Memory B cell (primary cell): ENCODE data around the gene SYNPO2.

Source experiments
- ATAC-seq: fragments of 150-1000 bp; cut with Tn5 transposase; 2 replicates; pipeline ENCODE4 v1.10.0; 2021; ENCODE audit warnings: low read depth, mild to moderate bottlenecking, moderate library complexity
- DNase-seq, 2 donors: peaks; one replicate each; pipeline ENCODE4 v3.0.0; 2022; ENCODE audit warnings: low spot score in 2 of 2
- H3K27ac Mint-ChIP-seq: one replicate; pipeline ENCODE4 v1.8.0; 2022; ENCODE audit warnings: mild to moderate bottlenecking, moderate library complexity, mixed read lengths
- H3K27me3 Mint-ChIP-seq: one replicate; pipeline ENCODE4 v1.8.0; 2022; ENCODE audit warnings: mixed read lengths
- H3K36me3 Mint-ChIP-seq: one replicate; pipeline ENCODE4 v1.8.0; 2022; ENCODE audit warnings: mild to moderate bottlenecking, mixed read lengths
- H3K4me1 Mint-ChIP-seq: one replicate; pipeline ENCODE4 v1.8.0; 2022; ENCODE audit warnings: mixed read lengths
- H3K4me3 Mint-ChIP-seq: one replicate; pipeline ENCODE4 v1.8.0; 2022; ENCODE audit warnings: mild to moderate bottlenecking, moderate library complexity, mixed read lengths
- H3K9me3 Mint-ChIP-seq: one replicate; pipeline ENCODE4 v1.8.0; 2022; ENCODE audit warnings: mixed read lengths

SYNPO2 gene

DNA sequence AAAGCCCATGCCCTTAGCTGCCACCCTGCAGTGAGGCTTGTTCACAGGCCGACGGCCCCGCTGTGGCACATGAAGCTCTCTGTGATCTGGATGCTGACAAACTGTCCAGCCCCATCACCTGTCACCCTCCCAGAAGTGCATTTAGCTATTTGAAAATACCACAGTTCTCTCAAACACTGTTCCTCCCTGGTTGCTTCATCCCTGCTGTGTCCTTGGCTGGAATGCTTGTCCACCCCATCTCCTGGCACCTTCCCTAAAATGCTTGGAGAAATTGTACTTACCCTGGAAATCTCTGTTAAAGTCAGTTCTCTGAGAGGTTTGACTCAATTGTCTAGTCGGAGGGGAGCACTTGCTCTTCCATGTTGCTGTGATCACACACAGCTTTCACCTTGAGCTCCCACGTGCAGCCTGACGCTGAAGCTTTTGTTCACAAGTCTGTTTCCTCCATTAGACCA is 10.1 kb downstream of the SYNPO2 start:
- H3K27ac Mint-ChIP-seq = no peak overlapping the region
- DNase-seq (no peak), ATAC-seq (no peak)
- H3K36me3 Mint-ChIP-seq = no peaks in the 10 kb centered on the region
- no peak overlapping the region for H3K4me3 Mint-ChIP-seq
- no peaks in the 10 kb centered on the region for H3K9me3 Mint-ChIP-seq
- no peaks in the 10 kb centered on the region for H3K27me3 Mint-ChIP-seq
- H3K4me1 Mint-ChIP-seq = no peaks in the 10 kb centered on the region

DNA sequence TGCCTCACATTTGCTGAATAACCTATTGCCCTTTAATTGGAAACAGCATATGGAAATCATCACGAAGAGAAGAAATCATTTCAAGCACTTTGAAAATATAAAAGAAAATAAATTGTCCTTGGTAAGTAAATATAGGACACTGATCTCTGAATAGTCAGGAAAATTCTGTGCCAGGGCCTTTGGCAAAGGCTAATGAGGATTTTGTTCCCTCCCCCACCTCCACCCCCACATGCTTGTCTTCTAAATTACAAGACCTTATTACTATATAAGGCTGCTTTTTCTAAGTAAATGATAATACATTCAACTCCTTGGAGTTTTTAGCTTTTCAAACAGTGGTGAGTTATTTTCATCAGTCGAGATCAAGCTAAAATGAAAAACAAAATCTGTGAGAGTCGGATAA is 15.8 kb downstream of the SYNPO2 start:
- ATAC-seq (no peak), DNase-seq (no peak)
- Mint-ChIP-seq H3K9me3 (no peaks in the 10 kb centered on the region), H3K4me1 (no peaks in the 10 kb centered on the region), H3K27me3 (peaks cover 6% of the 10 kb centered on the region), H3K36me3 (no peaks in the 10 kb centered on the region), H3K4me3 (no peak overlapping the region), H3K27ac (no peak overlapping the region)

DNA sequence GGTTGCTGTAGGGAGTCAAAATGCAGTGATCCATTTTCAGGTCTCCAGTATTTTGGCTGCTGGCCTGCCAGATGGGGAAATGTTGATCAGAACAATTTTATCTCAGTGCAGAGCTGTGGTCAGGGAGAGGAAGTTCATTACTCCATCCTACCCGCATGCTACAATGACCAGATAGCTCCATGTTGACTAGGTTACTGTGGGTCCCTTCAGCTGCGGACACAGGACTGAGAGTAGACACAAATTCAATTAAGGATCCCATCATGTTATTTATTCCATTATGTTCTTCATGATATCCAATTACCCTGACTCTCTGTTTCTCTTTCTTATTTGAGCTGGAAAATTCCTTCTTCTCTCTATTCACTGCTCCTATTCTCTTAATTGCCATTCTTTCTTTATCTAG is 16.3 kb downstream of the SYNPO2 start:
- Mint-ChIP-seq H3K9me3 (no peaks in the 10 kb centered on the region), H3K27ac (no peak overlapping the region), H3K4me1 (no peaks in the 10 kb centered on the region), H3K36me3 (no peaks in the 10 kb centered on the region), H3K27me3 (peaks cover 8% of the 10 kb centered on the region), H3K4me3 (no peak overlapping the region)
- no peak for ATAC-seq
- DNase-seq = no peak

DNA sequence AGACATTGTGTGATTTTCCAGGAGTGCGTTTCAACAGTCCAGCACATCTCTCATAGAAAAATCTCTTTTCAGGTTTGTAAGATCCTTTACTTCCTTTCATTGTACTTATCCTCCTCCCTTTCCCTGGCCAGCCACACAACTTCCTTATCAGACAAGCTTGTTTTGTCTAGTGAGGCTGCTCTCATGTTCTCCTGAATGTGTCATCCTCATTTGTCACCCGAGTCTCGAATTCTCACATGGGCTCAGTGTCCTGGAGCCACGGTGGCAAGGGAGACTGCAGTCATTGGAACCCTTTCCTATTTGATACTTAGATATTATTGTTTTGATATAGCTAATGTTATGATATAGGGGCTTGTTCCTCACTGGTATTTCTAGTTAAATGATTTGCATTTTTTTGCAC is 16.9 kb downstream of the SYNPO2 start:
- H3K4me1 Mint-ChIP-seq = no peaks in the 10 kb centered on the region
- H3K9me3 Mint-ChIP-seq = no peaks in the 10 kb centered on the region
- H3K27ac Mint-ChIP-seq = no peak overlapping the region
- ATAC-seq (no peak), DNase-seq (no peak)
- peaks cover 8% of the 10 kb centered on the region for H3K27me3 Mint-ChIP-seq
- H3K36me3 Mint-ChIP-seq = no peaks in the 10 kb centered on the region
- no peak overlapping the region for H3K4me3 Mint-ChIP-seq

DNA sequence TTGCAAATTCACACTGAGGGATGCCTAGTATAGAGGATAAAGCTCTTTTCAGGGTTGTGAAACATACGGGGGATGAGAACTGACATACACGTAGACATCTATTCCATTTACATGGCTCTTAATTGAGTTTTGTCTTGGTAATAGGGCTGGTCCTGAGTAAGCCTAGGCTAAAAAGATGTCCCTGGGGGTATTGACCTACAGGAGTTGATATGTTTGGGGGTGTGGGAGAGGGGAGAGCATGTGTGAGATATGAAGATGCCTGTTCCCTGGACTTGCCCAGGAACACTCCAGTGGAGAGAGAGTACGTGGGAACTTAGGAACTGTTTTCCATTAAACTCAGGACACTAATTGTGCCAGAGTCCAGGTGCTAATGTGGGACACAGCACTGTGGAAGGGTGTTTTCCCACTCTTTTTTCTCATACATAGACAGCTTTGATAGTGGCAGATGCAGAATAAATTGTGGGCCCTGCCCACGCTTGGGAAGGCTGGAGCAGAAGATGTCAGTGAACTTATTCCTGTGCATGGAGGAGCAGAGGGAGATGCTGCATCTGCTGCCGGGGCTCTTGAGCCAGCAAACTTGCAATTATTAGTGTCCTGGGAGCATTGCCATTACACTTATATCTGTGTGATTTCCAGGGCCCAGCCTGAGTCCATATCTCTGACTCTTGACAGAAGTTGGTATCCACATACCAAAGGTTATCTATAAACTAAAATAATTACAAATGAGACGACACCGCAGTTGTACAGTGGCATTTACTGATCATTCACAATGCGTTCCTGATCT is 20.7 kb downstream of the SYNPO2 start:
- H3K9me3 Mint-ChIP-seq = no peaks in the 10 kb centered on the region
- no peak overlapping the region for H3K4me3 Mint-ChIP-seq
- no peak for DNase-seq
- H3K36me3 Mint-ChIP-seq = no peaks in the 10 kb centered on the region
- no peak overlapping the region for H3K27ac Mint-ChIP-seq
- H3K4me1 Mint-ChIP-seq = no peaks in the 10 kb centered on the region
- ATAC-seq = no peak
- H3K27me3 Mint-ChIP-seq = peaks cover 11% of the 10 kb centered on the region

DNA sequence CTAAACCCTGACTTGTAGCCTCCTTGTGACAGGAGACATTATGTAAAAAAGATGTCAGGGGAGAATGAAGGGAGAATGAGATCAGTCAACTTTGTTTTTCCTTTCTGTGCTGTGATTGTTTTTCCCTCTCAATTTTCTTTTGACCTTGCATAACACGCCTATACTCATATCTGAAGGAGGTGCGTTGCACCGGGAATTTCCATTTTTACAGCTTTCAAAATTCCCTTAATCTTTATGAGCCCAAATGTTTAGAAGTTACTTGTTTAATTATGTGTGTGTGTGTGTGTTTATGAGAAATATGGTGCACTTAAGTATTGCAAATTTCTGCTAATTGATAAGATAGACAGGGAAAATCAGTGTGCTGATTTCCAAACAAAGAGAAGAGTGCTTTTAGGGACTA is 21.6 kb downstream of the SYNPO2 start:
- Mint-ChIP-seq H3K9me3 (no peaks in the 10 kb centered on the region), H3K36me3 (no peaks in the 10 kb centered on the region), H3K4me3 (no peak overlapping the region), H3K4me1 (no peaks in the 10 kb centered on the region), H3K27ac (no peak overlapping the region), H3K27me3 (peaks cover 9% of the 10 kb centered on the region)
- no peak for DNase-seq
- no peak for ATAC-seq

DNA sequence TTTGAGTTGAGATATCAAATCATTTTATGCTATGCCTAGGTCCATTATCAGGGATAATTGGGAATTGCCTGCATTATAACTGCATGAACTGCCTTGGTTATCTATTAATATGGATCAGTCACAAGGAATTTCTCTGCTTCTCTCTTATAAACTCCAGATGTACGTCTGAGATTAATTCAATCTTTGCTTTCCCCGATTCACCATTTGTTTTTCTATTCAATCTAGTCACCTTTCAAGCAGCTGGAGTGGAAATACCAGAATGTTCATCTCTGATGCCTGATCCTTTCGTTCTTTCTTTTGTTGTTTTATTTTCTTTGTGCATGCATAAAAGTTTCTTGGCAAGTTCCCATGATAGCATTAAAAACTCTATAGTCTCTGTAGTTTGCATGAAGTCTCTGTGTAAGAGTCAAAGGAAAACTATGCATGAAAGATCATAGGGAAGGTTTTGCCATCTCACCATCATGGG is 22.6 kb downstream of the SYNPO2 start:
- no peaks in the 10 kb centered on the region for H3K36me3 Mint-ChIP-seq
- no peak for ATAC-seq
- no peak overlapping the region for H3K4me3 Mint-ChIP-seq
- H3K27ac Mint-ChIP-seq = no peak overlapping the region
- DNase-seq = no peak
- H3K27me3 Mint-ChIP-seq = peaks cover 6% of the 10 kb centered on the region
- H3K4me1 Mint-ChIP-seq = no peaks in the 10 kb centered on the region
- H3K9me3 Mint-ChIP-seq = no peaks in the 10 kb centered on the region

DNA sequence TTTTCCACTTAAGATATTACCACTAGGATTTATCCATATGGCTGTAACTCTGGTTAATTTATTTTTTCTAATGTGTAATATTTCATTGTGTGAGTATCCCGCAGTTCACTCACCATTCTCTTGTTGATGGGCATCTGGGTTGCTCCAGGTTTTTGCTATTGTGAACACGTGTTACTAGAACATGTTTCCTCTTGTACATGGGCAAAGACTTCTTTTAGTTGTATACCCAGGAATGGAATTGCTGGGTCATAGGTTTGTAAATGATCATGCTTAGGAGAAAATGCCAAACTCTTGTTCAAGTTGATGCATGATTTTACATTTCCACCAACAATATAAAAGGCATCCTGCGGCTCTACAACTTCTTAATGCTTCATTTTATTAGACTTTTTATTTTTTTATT is 26.8 kb downstream of the SYNPO2 start:
- Mint-ChIP-seq H3K4me3 (no peak overlapping the region), H3K9me3 (no peaks in the 10 kb centered on the region), H3K36me3 (no peaks in the 10 kb centered on the region), H3K27ac (no peak overlapping the region), H3K27me3 (peaks cover 7% of the 10 kb centered on the region), H3K4me1 (no peaks in the 10 kb centered on the region)
- ATAC-seq (no peak), DNase-seq (no peak)

DNA sequence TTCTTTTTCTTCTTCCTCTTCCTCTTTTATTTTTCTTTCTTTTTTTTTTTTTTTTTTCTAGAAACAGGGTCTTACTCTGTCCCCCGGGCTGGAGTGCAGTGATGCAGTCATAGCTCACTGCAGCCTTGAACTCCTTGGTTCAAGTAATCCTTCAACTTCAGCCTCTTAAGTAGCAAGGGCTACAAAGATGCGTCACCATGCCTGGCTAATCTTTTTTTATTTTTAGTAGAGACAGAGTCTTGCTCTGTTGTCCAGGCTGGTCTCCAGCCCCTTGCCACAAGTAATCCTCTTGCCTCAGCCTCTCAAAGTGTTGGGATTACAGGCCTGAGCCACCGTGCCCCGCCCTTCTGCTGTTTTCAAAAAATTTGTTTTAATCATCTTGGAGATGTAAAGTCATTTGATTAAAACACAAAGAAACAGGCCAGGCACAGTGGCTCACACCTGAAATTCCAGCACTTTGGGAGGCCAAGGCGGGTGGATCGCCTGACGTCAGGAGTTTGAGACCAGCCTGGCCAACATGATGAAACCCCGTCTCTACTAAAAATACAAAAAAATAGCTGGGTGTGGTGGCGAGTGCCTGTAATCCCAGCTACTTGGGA is 28.1 kb downstream of the SYNPO2 start:
- H3K36me3 Mint-ChIP-seq = no peaks in the 10 kb centered on the region

DNA sequence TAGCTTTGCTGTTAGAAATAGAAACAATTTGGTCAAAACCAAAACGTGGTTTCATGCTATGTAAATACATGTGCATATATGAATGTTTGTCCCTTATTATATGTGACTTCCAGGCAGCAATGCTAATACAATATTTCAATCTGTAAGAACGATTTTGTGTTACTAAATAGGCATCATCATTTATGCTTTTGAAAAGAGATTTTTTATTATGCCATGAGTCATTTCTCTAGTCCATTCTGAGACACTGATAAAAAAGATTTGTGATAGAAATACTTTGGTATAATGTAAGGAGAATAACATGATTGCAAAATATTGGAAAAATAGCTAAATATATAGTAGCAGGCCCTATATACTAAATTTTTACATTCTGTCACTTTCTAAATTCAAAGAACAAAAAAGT is 28.9 kb downstream of the SYNPO2 start:
- peaks cover 10% of the 10 kb centered on the region for H3K27me3 Mint-ChIP-seq
- no peaks in the 10 kb centered on the region for H3K4me1 Mint-ChIP-seq
- H3K27ac Mint-ChIP-seq = no peak overlapping the region
- H3K36me3 Mint-ChIP-seq = no peaks in the 10 kb centered on the region
- no peak for DNase-seq
- no peaks in the 10 kb centered on the region for H3K9me3 Mint-ChIP-seq
- ATAC-seq = no peak
- no peak overlapping the region for H3K4me3 Mint-ChIP-seq

More for the DNA sequence above, 28.1 kb downstream of the SYNPO2 start:
- Mint-ChIP-seq H3K27ac (no peak overlapping the region), H3K4me1 (no peaks in the 10 kb centered on the region), H3K4me3 (no peak overlapping the region), H3K27me3 (peaks cover 9% of the 10 kb centered on the region), H3K9me3 (no peaks in the 10 kb centered on the region)
- ATAC-seq (no peak), DNase-seq (no peak)

DNA sequence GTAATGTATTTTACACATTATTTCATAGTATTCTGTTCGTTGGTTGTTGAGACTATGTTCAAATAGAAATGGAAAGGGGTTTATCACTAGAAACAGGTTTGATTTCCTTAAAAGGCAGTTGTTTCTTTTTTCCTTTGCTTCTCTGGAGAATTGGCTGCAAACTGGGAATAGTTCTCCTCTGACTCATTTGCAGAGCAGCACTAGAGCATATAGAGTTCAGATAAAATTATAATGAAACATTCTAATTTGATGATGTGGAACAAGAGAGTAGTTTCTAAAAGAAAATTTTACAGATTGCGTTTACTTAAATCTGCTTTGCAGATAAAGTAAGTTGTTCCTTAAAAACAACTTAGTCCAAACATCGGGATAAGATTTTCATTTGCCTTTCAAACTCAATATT is 29.7 kb downstream of the SYNPO2 start:
- H3K36me3 Mint-ChIP-seq = no peaks in the 10 kb centered on the region
- DNase-seq = no peak
- no peak for ATAC-seq
- H3K9me3 Mint-ChIP-seq = no peaks in the 10 kb centered on the region
- no peak overlapping the region for H3K4me3 Mint-ChIP-seq
- no peak overlapping the region for H3K27ac Mint-ChIP-seq
- H3K4me1 Mint-ChIP-seq = no peaks in the 10 kb centered on the region
- peaks cover 10% of the 10 kb centered on the region for H3K27me3 Mint-ChIP-seq

DNA sequence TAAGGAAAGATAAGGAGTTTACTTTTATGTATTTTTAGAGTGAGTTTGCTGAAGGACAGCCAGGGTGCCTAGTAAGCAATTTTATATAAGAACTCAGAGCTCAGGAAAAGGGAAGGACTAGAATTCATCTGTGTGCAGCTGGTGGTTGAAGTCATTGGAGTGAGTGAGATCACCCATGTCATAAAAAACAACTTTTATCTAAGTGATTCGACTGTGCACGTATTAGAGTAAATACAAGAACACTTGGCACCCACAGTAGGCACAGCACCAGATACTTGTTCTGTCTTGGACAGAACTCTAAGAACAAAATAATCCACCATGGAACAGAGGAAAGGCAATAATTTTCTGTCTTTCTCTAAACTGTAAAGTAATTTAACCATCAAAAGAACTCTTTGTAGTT is 31.6 kb downstream of the SYNPO2 start:
- peaks cover 7% of the 10 kb centered on the region for H3K27me3 Mint-ChIP-seq
- H3K27ac Mint-ChIP-seq = no peak overlapping the region
- no peaks in the 10 kb centered on the region for H3K9me3 Mint-ChIP-seq
- no peak for ATAC-seq
- H3K4me3 Mint-ChIP-seq = no peak overlapping the region
- no peaks in the 10 kb centered on the region for H3K36me3 Mint-ChIP-seq
- no peak for DNase-seq
- no peaks in the 10 kb centered on the region for H3K4me1 Mint-ChIP-seq

DNA sequence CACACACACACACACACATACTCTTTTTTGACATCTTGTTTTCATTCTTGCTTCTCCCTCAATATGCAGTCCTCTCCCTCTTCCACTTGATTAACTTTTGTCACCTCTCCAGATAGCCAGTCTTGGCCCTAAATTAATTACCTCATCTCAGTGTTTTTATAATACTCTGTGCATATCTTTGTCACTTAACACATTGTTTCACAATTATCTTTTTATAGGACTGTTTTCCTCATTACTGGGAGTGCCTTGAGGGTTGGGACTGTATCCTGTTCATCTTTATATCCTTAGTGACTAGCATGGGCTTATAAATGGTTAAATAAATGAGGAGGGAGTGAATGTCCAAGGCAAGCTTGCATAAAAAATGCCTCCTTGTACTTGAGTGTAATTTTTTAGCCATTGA is 33.1 kb downstream of the SYNPO2 start:
- no peak overlapping the region for H3K27ac Mint-ChIP-seq
- H3K9me3 Mint-ChIP-seq = no peaks in the 10 kb centered on the region
- ATAC-seq = no peak
- no peaks in the 10 kb centered on the region for H3K36me3 Mint-ChIP-seq
- H3K4me3 Mint-ChIP-seq = no peak overlapping the region
- no peak for DNase-seq
- no peaks in the 10 kb centered on the region for H3K4me1 Mint-ChIP-seq
- H3K27me3 Mint-ChIP-seq = peaks cover 7% of the 10 kb centered on the region

DNA sequence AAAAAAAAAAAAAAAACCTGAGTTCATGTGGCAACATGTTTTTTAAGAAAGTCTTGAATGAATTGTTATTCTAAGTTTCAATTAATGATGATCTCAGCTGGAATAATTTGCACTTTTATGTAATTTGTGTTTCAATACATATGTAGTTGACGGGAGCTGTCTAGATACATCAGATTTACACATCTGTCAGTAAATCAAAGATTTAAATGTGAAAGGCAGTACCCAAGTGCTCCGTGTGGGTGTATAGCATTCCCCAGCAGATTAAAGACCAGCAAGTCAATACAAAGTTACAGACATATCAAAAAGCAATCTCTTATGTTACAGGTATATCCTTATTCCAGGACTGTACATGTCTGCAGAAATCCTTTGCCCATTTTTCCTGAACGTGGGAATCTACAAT is 35.2 kb downstream of the SYNPO2 start:
- no peaks in the 10 kb centered on the region for H3K9me3 Mint-ChIP-seq
- peaks cover 7% of the 10 kb centered on the region for H3K27me3 Mint-ChIP-seq
- no peaks in the 10 kb centered on the region for H3K36me3 Mint-ChIP-seq
- ATAC-seq (no peak), DNase-seq (no peak)
- H3K4me3 Mint-ChIP-seq = no peak overlapping the region
- H3K27ac Mint-ChIP-seq = no peak overlapping the region
- H3K4me1 Mint-ChIP-seq = no peaks in the 10 kb centered on the region

DNA sequence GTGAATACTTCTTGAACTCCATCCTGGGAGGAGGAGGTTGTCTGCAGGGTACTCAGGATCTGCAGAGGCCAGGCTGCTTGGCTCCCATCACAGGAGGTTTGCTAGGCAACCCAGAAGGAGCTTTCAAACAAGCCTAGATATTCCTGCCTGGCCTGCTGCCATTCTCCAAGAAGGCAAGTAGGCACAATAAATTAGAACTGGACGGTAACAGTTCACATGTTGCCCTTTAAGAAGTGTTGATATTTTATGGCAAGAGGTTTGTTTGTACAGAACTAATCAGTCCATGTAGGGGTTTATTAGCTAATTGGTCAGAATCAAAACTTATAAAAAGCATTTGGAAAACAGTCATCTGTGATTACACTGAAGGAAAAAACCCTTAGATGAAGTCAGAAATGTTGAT is 39.3 kb downstream of the SYNPO2 start:
- H3K36me3 Mint-ChIP-seq = no peaks in the 10 kb centered on the region
- no peaks in the 10 kb centered on the region for H3K27me3 Mint-ChIP-seq
- ATAC-seq (no peak), DNase-seq (no peak)
- no peak overlapping the region for H3K4me3 Mint-ChIP-seq
- no peak overlapping the region for H3K27ac Mint-ChIP-seq
- no peaks in the 10 kb centered on the region for H3K9me3 Mint-ChIP-seq
- no peaks in the 10 kb centered on the region for H3K4me1 Mint-ChIP-seq
